ENCODE results near the gene FES. TPM values are rescaled to one million over a fixed set of nuclear protein-coding genes. Genes with fewer than 3 reads are reported as not detected.

FES gene
- total and polyA plus RNA-seq, 10 of the 15 experiments (the other 5 are each of a cell fraction or from before 2014, with no cell fraction given) = 0.07 to 23.9 (median 9.9) TPM

DNA sequence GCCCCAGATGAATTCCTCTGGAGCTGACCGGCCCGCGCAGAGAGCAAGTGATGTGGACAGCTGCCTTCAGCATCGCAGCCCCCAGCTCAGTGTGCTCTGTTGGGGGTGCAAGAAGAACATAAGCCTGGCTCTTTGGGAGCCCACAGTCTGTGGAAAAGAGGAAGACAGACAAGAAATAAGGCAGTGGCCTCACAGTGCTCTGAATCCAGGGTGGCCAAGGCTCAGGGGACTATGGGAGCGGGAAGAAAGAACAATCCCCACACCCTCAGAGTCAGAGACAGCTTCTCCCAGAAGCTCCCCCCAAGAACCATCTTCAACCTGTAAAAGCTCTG is 48.3 kb downstream of the FES start:
- Histone ChIP-seq H3K4me1 (ENCODE audit: control insufficient read depth, insufficient read depth, low read length) (peaks cover 35% of the 10 kb centered on the region), H4K20me1 (ENCODE audit: control insufficient read depth, insufficient read depth) (no peaks in the 10 kb centered on the region; the same call in 1 of the 2 replicates), H3K9me3 (replicated peaks; ENCODE audit: control insufficient read depth, insufficient read depth, low read length) (no peaks in the 10 kb centered on the region), H3K4me3 (no peak overlapping the region), H2AFZ (ENCODE audit: control insufficient read depth, low read depth, low read length) (peak overlapping the region; percentile 98), H3K4me2 (ENCODE audit: control insufficient read depth, insufficient read depth) (peak overlapping the region; percentile 65; the same call in 1 of the 2 replicates), H3K36me3 (ENCODE audit: control insufficient read depth in 2 of 2, insufficient read depth in 2 of 2, low read length in 1 of 2) (no peaks in the 10 kb centered on the region), H3K79me2 (ENCODE audit: control insufficient read depth, insufficient read depth, low read length) (peaks cover 31% of the 10 kb centered on the region), H3K9ac (ENCODE audit: control insufficient read depth, insufficient read depth, low read length) (peak overlapping the region; percentile 93), H3K27me3 (replicated peaks in 1 of 2; ENCODE audit: control insufficient read depth in 2 of 2, insufficient read depth in 2 of 2, low read length in 1 of 2) (no peaks in the 10 kb centered on the region), H3K27ac (ENCODE audit: control insufficient read depth, insufficient read depth) (peak overlapping the region; percentile 85)
- in situ Hi-C loops (cut with MboI) (no loop called here), intact Hi-C loops (cut with micrococcal nuclease; ENCODE audit: unreplicated experiment) (loop anchor here (1.0 to 10.0 kb wide), 5 partner anchors 78 to 612 kb away; partner anchors contain the start of gene BLM)
- CTCF ChIA-PET = interaction anchor here (0.6 to 18.1 kb wide), 49 partner anchors 8 to 718 kb away, joined by 3 to 480 read pairs (median 6); partner anchors contain the start of genes BLM, FES, MAN2A2 and RCCD1
- POLR2A ChIA-PET = interaction anchor here (0.9 to 7.0 kb wide), 12 partner anchors 10 to 285 kb away, joined by 3 to 113 read pairs (median 6); partner anchors contain the start of genes BLM, MAN2A2 and RCCD1
- TF ChIP-seq LARP7 (IDR thresholded peaks at IDR 0.05) = peak; percentile 14; the same call in 1 of the 2 replicates
- TF ChIP-seq, protein P1, sequence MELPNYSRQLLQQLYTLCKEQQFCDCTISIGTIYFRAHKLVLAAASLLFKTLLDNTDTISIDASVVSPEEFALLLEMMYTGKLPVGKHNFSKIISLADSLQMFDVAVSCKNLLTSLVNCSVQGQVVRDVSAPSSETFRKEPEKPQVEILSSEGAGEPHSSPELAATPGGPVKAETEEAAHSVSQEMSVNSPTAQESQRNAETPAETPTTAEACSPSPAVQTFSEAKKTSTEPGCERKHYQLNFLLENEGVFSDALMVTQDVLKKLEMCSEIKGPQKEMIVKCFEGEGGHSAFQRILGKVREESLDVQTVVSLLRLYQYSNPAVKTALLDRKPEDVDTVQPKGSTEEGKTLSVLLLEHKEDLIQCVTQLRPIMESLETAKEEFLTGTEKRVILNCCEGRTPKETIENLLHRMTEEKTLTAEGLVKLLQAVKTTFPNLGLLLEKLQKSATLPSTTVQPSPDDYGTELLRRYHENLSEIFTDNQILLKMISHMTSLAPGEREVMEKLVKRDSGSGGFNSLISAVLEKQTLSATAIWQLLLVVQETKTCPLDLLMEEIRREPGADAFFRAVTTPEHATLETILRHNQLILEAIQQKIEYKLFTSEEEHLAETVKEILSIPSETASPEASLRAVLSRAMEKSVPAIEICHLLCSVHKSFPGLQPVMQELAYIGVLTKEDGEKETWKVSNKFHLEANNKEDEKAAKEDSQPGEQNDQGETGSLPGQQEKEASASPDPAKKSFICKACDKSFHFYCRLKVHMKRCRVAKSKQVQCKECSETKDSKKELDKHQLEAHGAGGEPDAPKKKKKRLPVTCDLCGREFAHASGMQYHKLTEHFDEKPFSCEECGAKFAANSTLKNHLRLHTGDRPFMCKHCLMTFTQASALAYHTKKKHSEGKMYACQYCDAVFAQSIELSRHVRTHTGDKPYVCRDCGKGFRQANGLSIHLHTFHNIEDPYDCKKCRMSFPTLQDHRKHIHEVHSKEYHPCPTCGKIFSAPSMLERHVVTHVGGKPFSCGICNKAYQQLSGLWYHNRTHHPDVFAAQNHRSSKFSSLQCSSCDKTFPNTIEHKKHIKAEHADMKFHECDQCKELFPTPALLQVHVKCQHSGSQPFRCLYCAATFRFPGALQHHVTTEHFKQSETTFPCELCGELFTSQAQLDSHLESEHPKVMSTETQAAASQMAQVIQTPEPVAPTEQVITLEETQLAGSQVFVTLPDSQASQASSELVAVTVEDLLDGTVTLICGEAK (IDR thresholded peaks at IDR 0.05; ENCODE audit: borderline replicate concordance) = no peak
- no peak for TF ChIP-seq IKZF1 (conservative IDR thresholded peaks at IDR 0.05)
- TF ChIP-seq MYB (IDR thresholded peaks at IDR 0.05; ENCODE audit: borderline replicate concordance, low read depth, low read length) = no peak
- peak; percentile 40; the same call in 1 of the 2 replicates for TF ChIP-seq EED (IDR thresholded peaks at IDR 0.05; ENCODE audit: low read depth)
- FAIRE-seq = no peak
- no peak for DNase-seq (ENCODE audit: low read depth, low spot score)
- 5% methylated on average over 5 of the region's 5 CpGs for WGBS (ENCODE audit: insufficient coverage, insufficient replicate concordance, low lambda C conversion rate, missing lambda C conversion rate)
- no TSS peak for BruUV-seq (replicated peaks)
- SMC1A ChIA-PET (ENCODE audit: uncharacterized antibody, unreplicated experiment) = interaction anchor here (0.5 to 9.2 kb wide), 18 partner anchors 9 to 613 kb away, joined by 3 to 225 read pairs (median 6); partner anchors contain the start of genes BLM, MAN2A2 and RCCD1
- RAD21 ChIA-PET (ENCODE audit: unreplicated experiment) = interaction anchor here (0.5 to 7.2 kb wide), 22 partner anchors 9 to 775 kb away, joined by 3 to 193 read pairs (median 6); partner anchors contain the start of genes BLM, CIB1, FES and GDPGP1
- ATAC-seq = no peak

Data from GM12878 (cell line).